Hepatocyte (in vitro differentiated cells): Measurements from ENCODE around the gene RFXAP. TPM values are rescaled to one million over a fixed set of nuclear protein-coding genes. Genes with fewer than 3 reads are reported as not detected.
A peak's percentile ranks its signal among the peaks of the same experiment; 100 is the strongest.

Experiments
- DNase-seq: peaks from one replicate; pipeline ENCODE4 v3.0.0-alpha.2; 2016; ENCODE audit warnings: low spot score
- H2AFZ ChIP-seq: fragments of 200-600 bp; sonication (generic); 2 replicates; pipeline ENCODE4 v1.6.0; 2016; ENCODE audit warnings: antibody characterized with exemption, mild to moderate bottlenecking
- H3K27ac ChIP-seq: fragments of 200-600 bp; sonication (generic); 2 replicates; pipeline ENCODE4 v1.5.1; 2016; ENCODE audit warnings: mild to moderate bottlenecking
- H3K27me3 ChIP-seq: fragments of 200-600 bp; sonication (generic); 2 replicates; pipeline ENCODE4 v1.6.1; 2016
- H3K36me3 ChIP-seq: fragments of 200-600 bp; sonication (generic); replicated peaks from 2 replicates; pipeline ENCODE4 v1.5.1; 2016; ENCODE audit warnings: low read depth; ENCODE audit not compliant: insufficient read depth
- H3K4me1 ChIP-seq: fragments of 200-600 bp; sonication (generic); 2 replicates; pipeline ENCODE4 v1.5.1; 2016; ENCODE audit warnings: mild to moderate bottlenecking, moderate library complexity; ENCODE audit not compliant: insufficient read depth
- H3K4me2 ChIP-seq: fragments of 200-600 bp; sonication (generic); 2 replicates; pipeline ENCODE4 v1.6.0; 2016
- H3K4me3 ChIP-seq: fragments of 200-600 bp; sonication (generic); 2 replicates; pipeline ENCODE4 v1.5.1; 2016; ENCODE audit warnings: mild to moderate bottlenecking
- H3K79me2 ChIP-seq: fragments of 200-600 bp; sonication (generic); 2 replicates; pipeline ENCODE4 v1.6.0; 2017; ENCODE audit warnings: mild to moderate bottlenecking
- H3K9me2 ChIP-seq: fragments of 200-600 bp; sonication (generic); replicated peaks from 2 replicates; pipeline ENCODE4 v1.6.0; 2017; ENCODE audit warnings: mild to moderate bottlenecking; ENCODE audit not compliant: insufficient read depth
- H3K9me3 ChIP-seq: fragments of 200-600 bp; sonication (generic); 2 replicates; pipeline ENCODE4 v1.5.1; 2016; ENCODE audit warnings: low read depth, mild to moderate bottlenecking
- H4K20me1 ChIP-seq: fragments of 200-600 bp; sonication (generic); 2 replicates; pipeline ENCODE4 v1.6.0; 2016; ENCODE audit warnings: mild to moderate bottlenecking; ENCODE audit not compliant: insufficient read depth, poor library complexity, severe bottlenecking
- CTCF ChIP-seq: fragments of 200-600 bp; sonication (generic); IDR thresholded peaks from 2 replicates; pipeline ENCODE4 v1.5.1; 2016; ENCODE audit warnings: antibody characterized with exemption, mild to moderate bottlenecking; ENCODE audit not compliant: poor library complexity
- EZH2 ChIP-seq: fragments of 200-600 bp; sonication (generic); IDR thresholded peaks from 2 replicates; pipeline ENCODE4 v1.6.1; 2016; ENCODE audit warnings: antibody characterized with exemption, mild to moderate bottlenecking, borderline replicate concordance
- EZH2phosphoT487 ChIP-seq: fragments of 200-600 bp; sonication (generic); IDR thresholded peaks from one replicate; pipeline ENCODE4 v1.6.1; 2018; ENCODE audit warnings: antibody characterized with exemption, mild to moderate bottlenecking, low read depth, moderate library complexity; ENCODE audit not compliant: unreplicated experiment, severe bottlenecking
- WGBS: methylation state at CpG from one replicate; pipeline ENCODE4 v1.1.6; 2016; ENCODE audit warnings: low lambda C conversion rate; ENCODE audit errors: missing lambda C conversion rate; 5-methylcytosine and 5-hydroxymethylcytosine counted together
- polyA plus RNA-seq: library from polyadenylated mRNA; unstranded; fragments of >200 nt; fragmentation: Nextera tagmentation; extraction: Ambion mirVana; gene quantifications from 2 replicates; pipeline ENCODE4 v1.2.1, GENCODE V29; 2016
- total RNA-seq: library from RNA; depleted of rRNA; stranded (reverse); fragments of >200 nt; gene quantifications from 2 replicates; pipeline ENCODE4 v1.2.3, GENCODE V29; 2014

The RFXAP gene
- total RNA-seq (2.7 and 2.9 TPM in 2 replicates), polyA plus RNA-seq (3.1 and 5.8 TPM in 2 replicates)

GRCh38 chr13:36818804-36819738, at the start of gene RFXAP:
Gene RFXAP, plus strand, starts transcription at chr13:36819222. Its CDS starts 136 bp downstream, at chr13:36819358.
- Histone ChIP-seq H3K9me2 (no peaks in the 10 kb centered on the region), H3K4me3 (peak within 1 kb of the TSS; percentile 86), H2AFZ (peak within 1 kb of the TSS; percentile 79), H3K27me3 (no peaks in the 10 kb centered on the region), H3K4me2 (peak within 1 kb of the TSS; percentile 82), H3K79me2 (peaks cover 42% of the 10 kb centered on the region), H4K20me1 (no peaks in the 10 kb centered on the region), H3K9me3 (no peaks in the 10 kb centered on the region), H3K4me1 (peaks cover 14% of the 10 kb centered on the region), H3K27ac (peak within 1 kb of the TSS; percentile 47), H3K36me3 (no peaks in the 10 kb centered on the region)
- TF ChIP-seq CTCF (no peak), EZH2 (no peak), EZH2phosphoT487 (no peak)
- DNase-seq, result peak; percentile 96
- WGBS, result 1% methylated on average over 42 of the region's 78 CpGs

- no peaks in the 10 kb centered on the region for H3K9me2 ChIP-seq
- DNase-seq, result no peak
- H3K9me3 ChIP-seq, result no peaks in the 10 kb centered on the region
- TF ChIP-seq CTCF (no peak), EZH2phosphoT487 (no peak), EZH2 (no peak)
- H3K27me3 ChIP-seq, result no peaks in the 10 kb centered on the region
- H3K79me2 ChIP-seq, result no peaks in the 10 kb centered on the region
- 83% methylated on average over 4 of the region's 4 CpGs for WGBS
- no peak overlapping the region for H3K4me3 ChIP-seq
- H3K27ac ChIP-seq, result no peak overlapping the region
- H3K36me3 ChIP-seq, result no peaks in the 10 kb centered on the region
- H3K4me1 ChIP-seq, result no peaks in the 10 kb centered on the region
- no peak overlapping the region for H3K4me2 ChIP-seq
- H2AFZ ChIP-seq, result no peak overlapping the region
- H4K20me1 ChIP-seq, result no peaks in the 10 kb centered on the region
Observed at GRCh38 chr13:36769545-36769944, 49.5 kb upstream of the RFXAP start.

- H3K79me2 ChIP-seq, result no peaks in the 10 kb centered on the region
- no peak overlapping the region for H2AFZ ChIP-seq
- no peak overlapping the region for H3K4me3 ChIP-seq
- H3K9me3 ChIP-seq, result no peaks in the 10 kb centered on the region
- no peak for TF ChIP-seq CTCF
- TF ChIP-seq EZH2, result no peak
- no peak for TF ChIP-seq EZH2phosphoT487
- H3K4me2 ChIP-seq, result no peak overlapping the region
- H3K36me3 ChIP-seq, result no peaks in the 10 kb centered on the region
- no peak for DNase-seq
- H3K4me1 ChIP-seq, result no peaks in the 10 kb centered on the region
- 86% methylated on average over 2 of the region's 2 CpGs for WGBS
- no peak overlapping the region for H3K27ac ChIP-seq
- no peaks in the 10 kb centered on the region for H3K9me2 ChIP-seq
- no peaks in the 10 kb centered on the region for H3K27me3 ChIP-seq
- no peaks in the 10 kb centered on the region for H4K20me1 ChIP-seq
Observed at GRCh38 chr13:36770741-36771140, 48.3 kb upstream of the RFXAP start.
